Neutrophil (primary cell): ENCODE measurements around the gene COA6.

ENCODE experiments used
- H3K27ac ChIP-seq: fragments of 200-600 bp; sonication (generic); 2 replicates; pipeline ENCODE4 v1.5.1; 2016; ENCODE audit warnings: mild to moderate bottlenecking, moderate library complexity
- H3K27me3 ChIP-seq: fragments of 200-600 bp; sonication (generic); 2 replicates; pipeline ENCODE4 v1.6.0; 2016; ENCODE audit warnings: mild to moderate bottlenecking
- H3K36me3 ChIP-seq: fragments of 200-600 bp; sonication (generic); 2 replicates; pipeline ENCODE4 v1.5.1; 2017
- H3K4me1 ChIP-seq, 2 experiments: fragments of 200-600 bp in 1 of 2; sonication (generic) in 1 of 2; 1 replicate in 1 of 2; 2 replicates in 1 of 2; pipeline versions ENCODE4 v1.5.1 to v1.6.1; 2013 to 2016; ENCODE audit warnings: low read depth in 1 of 2, low read length in 1 of 2, mild to moderate bottlenecking in 1 of 2, moderate library complexity in 1 of 2; ENCODE audit not compliant: control insufficient read depth in 1 of 2, insufficient read depth in 1 of 2
- H3K4me3 ChIP-seq, 2 experiments: fragments of 200-600 bp in 1 of 2; sonication (generic) in 1 of 2; 1 replicate in 1 of 2; 2 replicates in 1 of 2; pipeline ENCODE4 v1.5.1; 2013 to 2016; ENCODE audit warnings: low read depth in 1 of 2, low read length in 1 of 2, mild to moderate bottlenecking in 1 of 2, moderate library complexity in 1 of 2
- H3K9me3 ChIP-seq: fragments of 200-600 bp; sonication (generic); 2 replicates; pipeline ENCODE4 v1.5.1; 2016
- CTCF ChIP-seq: fragments of 200-600 bp; sonication (generic); IDR thresholded peaks from 2 replicates; pipeline ENCODE4 v1.5.1; 2016; ENCODE audit warnings: antibody characterized with exemption

The COA6 gene

GRCh38 chr1:234413990-234414389 lies 40.7 kb downstream of the COA6 start:
- Histone ChIP-seq H3K27ac (no peak overlapping the region), H3K36me3 (no peaks in the 10 kb centered on the region), H3K4me3 (no peak overlapping the region), H3K9me3 (no peaks in the 10 kb centered on the region), H3K27me3 (no peaks in the 10 kb centered on the region), H3K4me1 (no peaks in the 10 kb centered on the region)
- no peak for TF ChIP-seq CTCF

- no peak overlapping the region for H3K27ac ChIP-seq
- H3K4me1 ChIP-seq: no peaks in the 10 kb centered on the region
- H3K36me3 ChIP-seq: no peaks in the 10 kb centered on the region
- TF ChIP-seq CTCF: no peak
- no peaks in the 10 kb centered on the region for H3K27me3 ChIP-seq
- no peak overlapping the region for H3K4me3 ChIP-seq
- no peaks in the 10 kb centered on the region for H3K9me3 ChIP-seq
These were observed 54.8 kb downstream of the COA6 start for GRCh38 chr1:234427950-234428646.

GRCh38 chr1:234429434-234429806 lies 56.2 kb downstream of the COA6 start:
- no peak for TF ChIP-seq CTCF
- Histone ChIP-seq H3K36me3 (no peaks in the 10 kb centered on the region), H3K4me1 (no peaks in the 10 kb centered on the region), H3K27me3 (no peaks in the 10 kb centered on the region), H3K9me3 (no peaks in the 10 kb centered on the region), H3K4me3 (no peak overlapping the region), H3K27ac (no peak overlapping the region)

- H3K4me3 ChIP-seq: no peak overlapping the region
- no peaks in the 10 kb centered on the region for H3K4me1 ChIP-seq
- TF ChIP-seq CTCF: no peak
- H3K9me3 ChIP-seq: no peaks in the 10 kb centered on the region
- no peaks in the 10 kb centered on the region for H3K27me3 ChIP-seq
- no peak overlapping the region for H3K27ac ChIP-seq
- no peaks in the 10 kb centered on the region for H3K36me3 ChIP-seq
These were observed 57.4 kb downstream of the COA6 start for GRCh38 chr1:234430691-234431090.

GRCh38 chr1:234431255-234431654 lies 58.0 kb downstream of the COA6 start:
- Histone ChIP-seq H3K27me3 (no peaks in the 10 kb centered on the region), H3K4me1 (no peaks in the 10 kb centered on the region), H3K27ac (no peak overlapping the region), H3K9me3 (no peaks in the 10 kb centered on the region), H3K4me3 (no peak overlapping the region), H3K36me3 (no peaks in the 10 kb centered on the region)
- TF ChIP-seq CTCF: no peak
